Measurements from ENCODE around the gene ADGRG1.
"Not testable (repeated sequence)": the region's sequence is repeated elsewhere in the genome, so short reads cannot be mapped to it uniquely, and the experiment has no call there.

ADGRG1 gene

GRCh38 chr16:57593990-57594389 lies 34.4 kb upstream of the ADGRG1 start:
- Histone ChIP-seq H3K27ac (ENCODE audit: low read depth, low read length, severe bottlenecking) (no peak overlapping the region), H3K4me3 (ENCODE audit: extremely low read depth, insufficient read depth, low read length, poor library complexity, severe bottlenecking) (no peak overlapping the region), H3K4me1 (ENCODE audit: control insufficient read depth, insufficient read depth, low read length, poor library complexity, severe bottlenecking) (peaks cover 14% of the 10 kb centered on the region), H3K36me3 (ENCODE audit: control insufficient read depth, insufficient read depth, low read length) (no peaks in the 10 kb centered on the region), H3K9me3 (ENCODE audit: control insufficient read depth, low read length) (peaks cover 3% of the 10 kb centered on the region)
- no CpG with 5 or more reads among the region's 1 CpG for WGBS, 2 experiments (ENCODE audit: insufficient coverage in 2 of 2)

DNA sequence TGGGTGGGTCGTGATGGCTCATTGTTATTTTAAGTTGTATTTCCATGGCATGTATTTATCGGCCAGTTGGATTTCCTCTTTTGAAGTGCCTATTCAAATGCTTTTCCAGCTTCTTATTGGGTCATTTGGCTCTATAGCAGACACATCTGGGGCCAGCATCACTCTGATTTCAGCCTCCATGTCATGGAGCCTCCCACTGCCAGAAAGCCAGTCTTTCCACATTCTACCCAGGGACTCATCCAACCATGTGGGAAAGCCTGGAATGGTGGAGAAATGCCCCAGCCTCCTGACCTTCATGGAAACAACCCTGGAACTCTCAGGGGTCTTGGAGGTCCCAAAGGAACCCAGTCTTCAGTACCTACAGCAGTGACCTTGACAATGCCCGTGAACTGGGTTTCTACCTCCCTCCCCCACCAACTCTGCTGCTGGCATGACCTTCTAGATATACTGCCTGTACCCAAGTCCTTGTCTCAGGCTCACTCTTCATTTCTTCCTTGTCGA lies 33.8 kb upstream of the ADGRG1 start:
- Histone ChIP-seq H3K4me3 (ENCODE audit: extremely low read depth, insufficient read depth, low read length, poor library complexity, severe bottlenecking) (no peak overlapping the region), H3K9me3 (ENCODE audit: control insufficient read depth, low read length) (no peaks in the 10 kb centered on the region), H3K36me3 (ENCODE audit: control insufficient read depth, insufficient read depth, low read length) (no peaks in the 10 kb centered on the region), H3K4me1 (ENCODE audit: control insufficient read depth, insufficient read depth, low read length, poor library complexity, severe bottlenecking) (peaks cover 14% of the 10 kb centered on the region), H3K27ac (ENCODE audit: low read depth, low read length, severe bottlenecking) (no peak overlapping the region)
- 50 to 100% methylated on average over 1 to 2 of the region's 4 CpGs for WGBS, 2 experiments (ENCODE audit: insufficient coverage in 2 of 2)

GRCh38 chr16:57596234-57596633 lies 32.2 kb upstream of the ADGRG1 start:
- H3K4me3 ChIP-seq (ENCODE audit: extremely low read depth, insufficient read depth, low read length, poor library complexity, severe bottlenecking); H3K27ac ChIP-seq (ENCODE audit: low read depth, low read length, severe bottlenecking); H3K9me3 ChIP-seq (ENCODE audit: control insufficient read depth, low read length); H3K4me1 ChIP-seq (ENCODE audit: control insufficient read depth, insufficient read depth, low read length, poor library complexity, severe bottlenecking); H3K36me3 ChIP-seq (ENCODE audit: control insufficient read depth, insufficient read depth, low read length): not testable (repeated sequence)
- WGBS, 2 experiments (ENCODE audit: insufficient coverage in 2 of 2): no CpG with 5 or more reads among the region's 4 CpGs

DNA sequence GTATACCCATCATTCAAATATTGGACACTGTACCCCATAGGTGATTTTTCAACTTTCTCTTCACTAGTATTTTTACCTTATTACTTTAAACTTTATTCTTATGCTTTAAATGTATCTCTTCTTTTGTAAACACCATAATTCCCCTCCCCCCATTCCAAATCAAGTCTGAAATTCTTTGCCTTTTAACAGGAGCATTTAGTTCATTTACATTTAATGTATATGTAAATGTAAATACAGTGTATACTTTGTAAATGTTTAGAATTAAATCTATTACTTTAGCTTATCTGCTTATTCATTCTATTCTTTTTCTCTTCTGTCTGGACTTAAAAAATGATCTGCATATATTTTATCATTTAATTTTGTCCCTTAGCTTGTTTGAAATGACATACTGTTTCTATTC lies 30.0 kb upstream of the ADGRG1 start:
- Histone ChIP-seq H3K4me1 (ENCODE audit: control insufficient read depth, insufficient read depth, low read length, poor library complexity, severe bottlenecking) (no peaks in the 10 kb centered on the region), H3K9me3 (ENCODE audit: control insufficient read depth, low read length) (no peaks in the 10 kb centered on the region), H3K27ac (ENCODE audit: low read depth, low read length, severe bottlenecking) (no peak overlapping the region), H3K36me3 (ENCODE audit: control insufficient read depth, insufficient read depth, low read length) (no peaks in the 10 kb centered on the region), H3K4me3 (ENCODE audit: extremely low read depth, insufficient read depth, low read length, poor library complexity, severe bottlenecking) (no peak overlapping the region)

DNA sequence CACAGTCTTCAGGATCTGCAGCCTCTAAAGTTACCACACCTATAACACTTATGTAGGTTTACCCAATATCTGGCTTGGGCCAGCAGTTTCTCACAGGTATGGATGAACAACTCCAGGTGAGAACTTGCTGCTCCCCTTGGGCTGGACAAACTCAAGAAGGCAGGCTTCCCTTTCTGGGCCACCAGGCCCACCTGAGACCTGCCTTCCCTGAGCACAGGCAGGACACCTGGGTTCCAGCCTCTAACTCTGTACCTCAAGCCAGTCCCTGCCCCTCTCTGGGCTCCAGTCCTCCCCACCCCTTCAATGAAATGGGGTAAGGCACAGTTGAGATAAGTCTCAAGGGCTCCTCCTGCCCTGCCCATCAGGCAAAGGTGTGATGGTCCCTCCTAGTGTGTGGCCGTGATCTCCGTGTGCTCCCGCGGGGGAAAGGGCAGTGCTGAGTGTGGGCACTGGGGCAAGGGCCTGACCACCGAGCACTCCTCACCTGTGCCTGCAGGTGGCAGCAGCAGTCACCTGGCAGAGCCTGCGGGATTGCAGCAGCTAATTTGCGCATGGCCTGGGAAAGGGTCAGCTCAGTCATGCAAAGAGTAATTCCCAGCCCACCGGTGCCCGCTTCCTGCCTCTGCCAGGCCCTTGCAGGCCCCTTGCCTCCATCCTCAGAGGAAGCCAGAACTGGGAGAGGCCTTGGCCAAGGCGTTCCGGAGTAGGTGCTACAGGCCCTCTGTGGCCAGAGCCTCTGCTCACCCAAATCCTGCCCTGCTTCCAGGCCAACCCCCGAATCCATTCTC lies 28.2 kb upstream of the ADGRG1 start:
- Histone ChIP-seq H3K4me3 (ENCODE audit: extremely low read depth, insufficient read depth, low read length, poor library complexity, severe bottlenecking) (no peak overlapping the region), H3K4me1 (ENCODE audit: control insufficient read depth, insufficient read depth, low read length, poor library complexity, severe bottlenecking) (no peaks in the 10 kb centered on the region), H3K36me3 (ENCODE audit: control insufficient read depth, insufficient read depth, low read length) (no peaks in the 10 kb centered on the region), H3K9me3 (ENCODE audit: control insufficient read depth, low read length) (no peaks in the 10 kb centered on the region), H3K27ac (ENCODE audit: low read depth, low read length, severe bottlenecking) (no peak overlapping the region)
- WGBS, 2 experiments (ENCODE audit: insufficient coverage in 2 of 2): 14 to 16% methylated on average over 9 to 12 of the region's 12 CpGs

DNA sequence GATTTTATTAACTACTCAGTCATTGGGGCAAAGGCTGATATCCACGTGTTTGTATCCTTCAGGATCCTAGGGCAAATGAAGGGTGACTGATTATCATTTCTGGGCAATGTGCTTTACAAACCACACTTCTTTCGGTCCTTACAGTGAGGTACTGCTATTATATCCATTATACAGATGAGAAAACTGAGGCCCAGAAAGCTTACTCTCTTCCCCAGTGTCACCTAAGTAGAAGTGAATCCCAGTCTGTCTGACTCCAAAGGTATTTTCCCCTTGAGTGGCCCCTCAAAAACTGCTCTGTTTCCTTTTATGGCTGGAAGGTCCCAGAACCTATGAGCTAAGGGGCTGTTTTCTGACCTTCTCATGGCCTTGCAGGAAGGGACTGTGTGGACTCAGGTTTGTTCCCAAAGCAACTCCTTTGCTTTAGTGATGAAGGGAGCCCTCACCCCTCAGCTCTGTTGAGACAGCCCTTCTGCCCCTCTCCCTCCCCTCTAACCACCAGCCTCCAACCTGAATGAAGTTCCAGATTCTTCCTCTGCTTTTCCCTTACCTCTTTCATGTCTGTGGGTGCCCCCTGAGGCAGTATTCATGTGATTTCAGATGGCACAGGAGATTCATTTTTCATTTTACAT lies 27.4 kb upstream of the ADGRG1 start:
- 80 to 86% methylated on average over 2 of the region's 2 CpGs for WGBS, 2 experiments (ENCODE audit: insufficient coverage in 2 of 2)
- H3K4me1 ChIP-seq (ENCODE audit: control insufficient read depth, insufficient read depth, low read length, poor library complexity, severe bottlenecking): no peaks in the 10 kb centered on the region
- no peaks in the 10 kb centered on the region for H3K36me3 ChIP-seq (ENCODE audit: control insufficient read depth, insufficient read depth, low read length)

GRCh38 chr16:57601801-57602478 lies 26.5 kb upstream of the ADGRG1 start:
- no peak overlapping the region for H3K4me3 ChIP-seq (ENCODE audit: extremely low read depth, insufficient read depth, low read length, poor library complexity, severe bottlenecking)
- H3K4me1 ChIP-seq (ENCODE audit: control insufficient read depth, insufficient read depth, low read length, poor library complexity, severe bottlenecking): no peaks in the 10 kb centered on the region
- no peak overlapping the region for H3K27ac ChIP-seq (ENCODE audit: low read depth, low read length, severe bottlenecking)
- no peaks in the 10 kb centered on the region for H3K9me3 ChIP-seq (ENCODE audit: control insufficient read depth, low read length)
- 82 to 85% methylated on average over 5 to 8 of the region's 10 CpGs for WGBS, 2 experiments (ENCODE audit: insufficient coverage in 2 of 2)
- H3K36me3 ChIP-seq (ENCODE audit: control insufficient read depth, insufficient read depth, low read length): no peaks in the 10 kb centered on the region

More for the DNA sequence above, 27.4 kb upstream of the ADGRG1 start:
- Histone ChIP-seq H3K27ac (ENCODE audit: low read depth, low read length, severe bottlenecking) (no peak overlapping the region), H3K9me3 (ENCODE audit: control insufficient read depth, low read length) (no peaks in the 10 kb centered on the region), H3K4me3 (ENCODE audit: extremely low read depth, insufficient read depth, low read length, poor library complexity, severe bottlenecking) (no peak overlapping the region)

GRCh38 chr16:57603115-57604024 lies 25.1 kb upstream of the ADGRG1 start:
- Histone ChIP-seq H3K4me1 (ENCODE audit: control insufficient read depth, insufficient read depth, low read length, poor library complexity, severe bottlenecking) (no peaks in the 10 kb centered on the region), H3K9me3 (ENCODE audit: control insufficient read depth, low read length) (no peaks in the 10 kb centered on the region), H3K27ac (ENCODE audit: low read depth, low read length, severe bottlenecking) (no peak overlapping the region), H3K36me3 (ENCODE audit: control insufficient read depth, insufficient read depth, low read length) (no peaks in the 10 kb centered on the region), H3K4me3 (ENCODE audit: extremely low read depth, insufficient read depth, low read length, poor library complexity, severe bottlenecking) (no peak overlapping the region)
- WGBS, 2 experiments (ENCODE audit: insufficient coverage in 2 of 2): 86 to 89% methylated on average over 15 to 17 of the region's 17 CpGs

- Histone ChIP-seq H3K4me1 (ENCODE audit: control insufficient read depth, insufficient read depth, low read length, poor library complexity, severe bottlenecking) (no peaks in the 10 kb centered on the region), H3K4me3 (ENCODE audit: extremely low read depth, insufficient read depth, low read length, poor library complexity, severe bottlenecking) (no peak overlapping the region), H3K9me3 (ENCODE audit: control insufficient read depth, low read length) (no peaks in the 10 kb centered on the region), H3K27ac (ENCODE audit: low read depth, low read length, severe bottlenecking) (no peak overlapping the region), H3K36me3 (ENCODE audit: control insufficient read depth, insufficient read depth, low read length) (no peaks in the 10 kb centered on the region)
- 94 to 97% methylated on average over 5 to 7 of the region's 7 CpGs for WGBS, 2 experiments (ENCODE audit: insufficient coverage in 2 of 2)
Measured at GRCh38 chr16:57604177-57604576, 24.3 kb upstream of the ADGRG1 start.

DNA sequence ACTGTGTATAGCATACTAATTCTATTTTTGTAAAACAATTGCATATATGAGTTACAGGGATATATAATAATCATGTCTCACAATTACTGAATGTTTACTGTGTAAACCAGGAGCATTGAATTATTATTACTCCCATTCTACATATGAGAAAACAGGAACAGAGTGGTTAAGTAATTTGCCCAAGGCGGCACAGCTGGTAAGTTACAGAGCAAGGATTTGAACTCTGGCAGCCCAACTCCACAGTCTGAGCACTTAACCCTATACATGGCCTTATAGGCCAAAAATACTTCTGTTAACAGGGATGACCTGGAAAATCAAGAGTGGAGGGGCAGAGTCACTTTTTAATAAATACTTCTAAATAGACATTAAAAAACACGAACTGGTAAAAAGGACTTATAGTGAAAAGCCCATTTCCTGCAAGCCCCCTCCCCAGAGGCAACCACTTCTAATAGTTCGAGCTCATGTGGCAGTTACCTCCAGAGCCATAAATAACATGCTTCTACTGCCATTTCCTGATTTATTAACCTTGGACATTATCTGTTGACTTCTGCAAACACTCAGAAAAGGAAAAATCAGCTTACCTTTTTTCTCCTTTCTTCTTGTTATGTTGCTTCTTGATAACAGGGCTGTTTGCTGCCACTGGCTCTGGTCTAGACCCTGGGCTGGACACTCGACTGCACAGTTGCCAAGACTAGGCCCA lies 22.1 kb upstream of the ADGRG1 start:
- 93 to 94% methylated on average over 2 to 3 of the region's 4 CpGs for WGBS, 2 experiments (ENCODE audit: insufficient coverage in 2 of 2)
- H3K4me3 ChIP-seq (ENCODE audit: extremely low read depth, insufficient read depth, low read length, poor library complexity, severe bottlenecking): no peak overlapping the region
- no peaks in the 10 kb centered on the region for H3K36me3 ChIP-seq (ENCODE audit: control insufficient read depth, insufficient read depth, low read length)
- H3K4me1 ChIP-seq (ENCODE audit: control insufficient read depth, insufficient read depth, low read length, poor library complexity, severe bottlenecking): no peaks in the 10 kb centered on the region
- H3K27ac ChIP-seq (ENCODE audit: low read depth, low read length, severe bottlenecking): no peak overlapping the region
- H3K9me3 ChIP-seq (ENCODE audit: control insufficient read depth, low read length): no peaks in the 10 kb centered on the region

Data from mesodermal cell (in vitro differentiated cells).